ENCODE measurements around the gene PLPPR1. TPM values are rescaled to one million over a fixed set of nuclear protein-coding genes. Genes with fewer than 3 reads are reported as not detected.

The PLPPR1 gene
- total RNA-seq, 1 experiment from 2014 or later, result not detected

DNA sequence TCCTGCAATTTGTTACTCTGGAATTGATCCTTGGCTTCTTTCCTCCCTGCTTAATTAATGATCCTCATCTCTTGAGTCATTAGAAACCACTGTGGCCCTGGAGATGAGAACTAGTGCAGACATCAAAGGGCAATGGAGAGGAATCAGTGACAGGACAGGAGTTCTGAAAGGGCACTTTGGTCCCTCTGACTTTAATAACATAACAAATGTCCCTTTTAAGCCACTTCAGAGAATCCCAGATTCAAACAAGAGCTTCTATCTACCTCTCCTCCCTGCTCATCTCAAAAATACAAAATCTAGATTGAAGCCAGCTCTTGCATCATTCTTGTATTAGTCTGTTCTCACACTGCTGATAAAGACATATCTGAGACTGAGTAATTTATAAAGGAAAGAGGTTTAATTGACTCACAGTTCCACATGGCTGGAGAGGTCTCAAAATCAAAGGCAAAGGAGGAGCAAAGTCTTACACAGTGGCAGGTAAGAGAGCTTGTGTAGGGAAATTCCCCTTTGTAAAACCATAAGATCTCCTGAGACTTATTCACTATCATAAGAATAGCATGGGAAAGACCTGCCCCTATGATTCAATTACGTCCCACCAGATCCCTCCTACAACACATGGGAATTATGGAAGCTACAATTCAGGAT is 139.1 kb downstream of the PLPPR1 start:
- H3K27ac ChIP-seq (ENCODE audit: low read length), result no peak overlapping the region
- CTCF ChIA-PET, result no interaction called here
- no TSS peak for BruUV-seq (replicated peaks)
- intact Hi-C loops (cut with micrococcal nuclease; ENCODE audit: unreplicated experiment) (no loop called here), in situ Hi-C loops (cut with HindIII; ENCODE audit: low pct_unique_long_range_greater_than_20kb, low sequenced_read_pairs) (no loop called here)
- H3K4me1 ChIP-seq (ENCODE audit: control insufficient read depth, insufficient read depth, low read length), result no peaks in the 10 kb centered on the region
- no peaks in the 10 kb centered on the region for H3K36me3 ChIP-seq (ENCODE audit: control insufficient read depth, insufficient read depth, low read length)
- DNase-seq (ENCODE audit: low read depth, low spot score) (no peak), ATAC-seq (no peak)
- POLR2A ChIA-PET, result no interaction called here
- no peaks in the 10 kb centered on the region for H3K27me3 ChIP-seq (ENCODE audit: control insufficient read depth, insufficient read depth, low read length)
- no peaks in the 10 kb centered on the region for H3K9me3 ChIP-seq (ENCODE audit: control insufficient read depth, insufficient read depth, low read depth, low read length)
- H3K4me3 ChIP-seq (ENCODE audit: low read depth in 2 of 2, low read length in 2 of 2), result no peak overlapping the region
- TF ChIP-seq SIN3A (IDR thresholded peaks at IDR 0.05; ENCODE audit: borderline replicate concordance, insufficient read depth, low read depth, low read length) (no peak), POLR2AphosphoS5 (IDR thresholded peaks at IDR 0.05; ENCODE audit: low read depth, low read length) (no peak), CTCF (IDR thresholded peaks at IDR 0.05) (no peak), TCF7L2 (IDR thresholded peaks at IDR 0.05; ENCODE audit: low read depth, low read length) (no peak)
- TF ChIP-seq, protein P1, sequence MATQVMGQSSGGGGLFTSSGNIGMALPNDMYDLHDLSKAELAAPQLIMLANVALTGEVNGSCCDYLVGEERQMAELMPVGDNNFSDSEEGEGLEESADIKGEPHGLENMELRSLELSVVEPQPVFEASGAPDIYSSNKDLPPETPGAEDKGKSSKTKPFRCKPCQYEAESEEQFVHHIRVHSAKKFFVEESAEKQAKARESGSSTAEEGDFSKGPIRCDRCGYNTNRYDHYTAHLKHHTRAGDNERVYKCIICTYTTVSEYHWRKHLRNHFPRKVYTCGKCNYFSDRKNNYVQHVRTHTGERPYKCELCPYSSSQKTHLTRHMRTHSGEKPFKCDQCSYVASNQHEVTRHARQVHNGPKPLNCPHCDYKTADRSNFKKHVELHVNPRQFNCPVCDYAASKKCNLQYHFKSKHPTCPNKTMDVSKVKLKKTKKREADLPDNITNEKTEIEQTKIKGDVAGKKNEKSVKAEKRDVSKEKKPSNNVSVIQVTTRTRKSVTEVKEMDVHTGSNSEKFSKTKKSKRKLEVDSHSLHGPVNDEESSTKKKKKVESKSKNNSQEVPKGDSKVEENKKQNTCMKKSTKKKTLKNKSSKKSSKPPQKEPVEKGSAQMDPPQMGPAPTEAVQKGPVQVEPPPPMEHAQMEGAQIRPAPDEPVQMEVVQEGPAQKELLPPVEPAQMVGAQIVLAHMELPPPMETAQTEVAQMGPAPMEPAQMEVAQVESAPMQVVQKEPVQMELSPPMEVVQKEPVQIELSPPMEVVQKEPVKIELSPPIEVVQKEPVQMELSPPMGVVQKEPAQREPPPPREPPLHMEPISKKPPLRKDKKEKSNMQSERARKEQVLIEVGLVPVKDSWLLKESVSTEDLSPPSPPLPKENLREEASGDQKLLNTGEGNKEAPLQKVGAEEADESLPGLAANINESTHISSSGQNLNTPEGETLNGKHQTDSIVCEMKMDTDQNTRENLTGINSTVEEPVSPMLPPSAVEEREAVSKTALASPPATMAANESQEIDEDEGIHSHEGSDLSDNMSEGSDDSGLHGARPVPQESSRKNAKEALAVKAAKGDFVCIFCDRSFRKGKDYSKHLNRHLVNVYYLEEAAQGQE (IDR thresholded peaks at IDR 0.05; ENCODE audit: insufficient read depth in 1 of 2, low read depth in 2 of 2, low read length in 1 of 2), result no peak

DNA sequence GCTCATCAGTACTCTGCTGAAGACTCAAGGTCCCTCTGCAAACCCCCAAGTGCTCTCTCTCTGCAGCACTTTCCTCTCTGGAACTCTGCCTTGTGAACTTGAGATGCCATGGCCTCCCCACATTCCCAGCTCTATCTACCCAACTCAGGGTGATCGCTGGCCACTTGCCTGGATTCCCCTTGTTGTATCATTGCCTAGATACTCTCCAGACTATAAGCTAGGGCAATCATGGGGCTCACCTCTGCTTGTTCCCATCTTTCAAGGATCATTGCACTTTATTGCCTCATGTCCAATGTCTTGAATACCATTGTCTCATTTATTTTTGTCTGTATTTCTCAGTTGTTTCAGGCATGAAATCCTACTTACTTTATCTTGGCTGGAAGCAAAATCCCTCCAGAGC is 144.1 kb downstream of the PLPPR1 start:
- ATAC-seq, result no peak
- Histone ChIP-seq H3K4me1 (ENCODE audit: control insufficient read depth, insufficient read depth, low read length) (no peaks in the 10 kb centered on the region), H3K9me3 (ENCODE audit: control insufficient read depth, insufficient read depth, low read depth, low read length) (no peaks in the 10 kb centered on the region), H3K36me3 (ENCODE audit: control insufficient read depth, insufficient read depth, low read length) (no peaks in the 10 kb centered on the region), H3K27ac (ENCODE audit: low read length) (no peak overlapping the region), H3K4me3 (ENCODE audit: low read depth in 2 of 2, low read length in 2 of 2) (no peak overlapping the region), H3K27me3 (ENCODE audit: control insufficient read depth, insufficient read depth, low read length) (no peaks in the 10 kb centered on the region)
- TF ChIP-seq SIN3A (IDR thresholded peaks at IDR 0.05; ENCODE audit: borderline replicate concordance, insufficient read depth, low read depth, low read length) (no peak), POLR2AphosphoS5 (IDR thresholded peaks at IDR 0.05; ENCODE audit: low read depth, low read length) (no peak), TCF7L2 (IDR thresholded peaks at IDR 0.05; ENCODE audit: low read depth, low read length) (no peak), CTCF (IDR thresholded peaks at IDR 0.05) (no peak)
- TF ChIP-seq, protein P1 (IDR thresholded peaks at IDR 0.05; ENCODE audit: insufficient read depth in 1 of 2, low read depth in 2 of 2, low read length in 1 of 2), result no peak
- intact Hi-C loops (cut with micrococcal nuclease; ENCODE audit: unreplicated experiment) (no loop called here), in situ Hi-C loops (cut with HindIII; ENCODE audit: low pct_unique_long_range_greater_than_20kb, low sequenced_read_pairs) (no loop called here)
- ChIA-PET POLR2A (no interaction called here), CTCF (no interaction called here)
- BruUV-seq (replicated peaks), result no TSS peak
- no peak for DNase-seq (ENCODE audit: low read depth, low spot score)

All from Panc1 (cell line).